GM21526 (cell line): ENCODE data around the gene ROR2.

Experiments
- ATAC-seq: cut with Tn5 transposase; IDR thresholded peaks from one replicate; pipeline ENCODE4 v1.9.1; 2021; ENCODE audit warnings: moderate library complexity; ENCODE audit not compliant: unreplicated experiment, low FRiP score

ROR2 gene

GRCh38 chr9:91732187-91733005, 217.6 kb downstream of the ROR2 start:
- ATAC-seq, result no peak

GRCh38 chr9:91730806-91731205, 219.2 kb downstream of the ROR2 start:
- no peak for ATAC-seq

DNA sequence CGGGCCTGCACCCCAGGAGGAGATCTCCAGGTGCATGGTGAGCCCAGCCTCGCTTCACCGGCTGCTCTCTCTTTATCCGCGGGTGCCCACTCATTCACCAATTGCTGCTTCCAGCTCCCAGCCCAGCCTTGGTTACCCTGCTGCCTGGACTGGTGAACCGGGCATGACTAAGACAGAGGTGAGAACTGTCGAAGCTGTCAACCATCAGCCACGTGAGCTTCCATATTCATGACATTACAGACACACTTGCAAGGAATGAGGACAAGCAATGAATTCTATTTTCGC, 220.5 kb downstream of the ROR2 start:
- no peak for ATAC-seq

DNA sequence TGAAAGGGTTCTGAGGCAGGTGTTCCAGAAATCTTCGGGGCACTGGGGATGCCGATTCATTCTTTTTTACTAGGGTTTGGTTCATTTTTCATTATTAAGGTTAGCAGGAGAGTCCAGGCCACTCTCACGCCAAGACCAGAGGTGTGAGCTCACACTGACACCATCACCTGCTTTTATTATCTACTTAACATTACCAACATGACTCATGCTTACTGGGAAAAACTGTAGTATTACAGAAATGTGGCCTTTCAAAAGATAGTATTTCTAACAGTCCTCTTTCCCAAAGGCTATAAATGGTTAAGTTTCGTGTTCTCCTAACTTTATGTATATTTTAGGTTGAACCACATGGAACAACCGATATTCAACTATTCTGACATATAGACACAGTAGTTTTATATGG, 222.1 kb downstream of the ROR2 start:
- no peak for ATAC-seq

DNA sequence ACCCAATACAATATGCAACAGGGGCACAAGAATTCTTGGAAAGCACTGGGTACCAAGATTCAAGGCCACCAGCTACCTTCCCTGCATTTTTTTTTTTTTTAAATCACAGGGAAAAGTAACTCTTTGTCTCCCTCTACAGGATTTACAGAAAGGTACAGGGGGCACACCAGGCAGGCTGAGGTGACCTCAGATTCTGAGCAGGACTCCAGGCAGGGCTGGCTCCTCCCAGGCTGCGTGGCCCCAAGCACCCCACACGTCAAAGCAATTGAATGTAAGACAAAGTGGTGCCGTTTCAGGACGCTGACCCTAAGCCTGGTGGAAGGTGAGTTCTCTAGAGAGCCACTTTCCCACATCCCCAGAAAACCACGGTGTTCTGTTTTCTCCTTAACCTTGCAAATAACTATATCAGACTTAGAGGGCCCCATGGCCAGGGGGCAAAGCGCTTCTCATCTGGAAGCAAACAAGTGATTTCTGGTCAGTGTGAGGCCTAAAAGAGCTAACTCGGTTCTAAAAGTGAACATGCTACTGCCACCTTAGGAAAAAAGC, 222.6 kb downstream of the ROR2 start:
- no peak for ATAC-seq

- no peak for ATAC-seq
These were observed 223.5 kb downstream of the ROR2 start for GRCh38 chr9:91726406-91727100.

GRCh38 chr9:91725651-91726050, 224.4 kb downstream of the ROR2 start:
- ATAC-seq, result no peak

DNA sequence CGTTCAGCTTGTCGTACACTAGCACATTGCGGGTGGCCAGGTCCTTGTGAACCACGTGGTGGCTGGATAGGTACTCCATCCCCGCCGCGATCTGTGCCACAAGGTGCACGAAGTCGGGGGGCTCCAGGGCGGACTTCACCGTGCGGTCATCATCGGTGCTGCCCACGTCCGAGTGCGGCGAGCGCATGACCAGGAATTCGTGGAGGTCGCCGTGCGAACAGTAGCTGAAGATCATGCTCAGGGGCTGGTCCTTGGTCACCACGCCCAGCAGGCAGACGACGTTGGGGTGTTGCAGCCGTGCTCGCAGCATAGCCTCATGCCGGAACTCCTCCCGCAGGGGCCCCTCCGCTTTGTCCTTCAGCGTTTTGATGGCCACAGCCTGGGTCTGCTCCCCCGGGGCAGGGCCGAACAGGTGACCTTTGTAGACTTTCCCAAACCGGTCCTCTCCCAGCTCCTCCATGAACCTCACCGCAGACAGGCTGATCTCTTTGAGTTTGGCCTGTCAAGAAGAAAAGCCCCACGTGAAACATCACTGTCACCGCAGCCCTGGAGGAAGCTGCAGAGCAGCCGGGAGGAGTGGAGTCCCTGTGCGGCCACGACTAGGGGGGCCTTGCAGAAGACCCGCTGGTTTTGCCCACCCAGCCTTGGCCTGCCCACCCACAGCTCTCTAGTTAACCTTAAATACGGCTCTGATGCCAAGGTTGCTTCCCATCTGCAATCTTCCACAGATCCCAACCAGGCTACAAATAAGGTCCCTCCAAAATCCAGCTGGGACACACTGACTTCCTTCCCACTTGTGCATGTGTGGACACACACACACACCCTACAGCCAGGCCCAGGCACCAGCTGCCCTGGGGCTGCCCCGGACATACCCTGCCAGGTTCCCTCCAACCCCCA, 225.2 kb downstream of the ROR2 start:
- ATAC-seq, result no peak

DNA sequence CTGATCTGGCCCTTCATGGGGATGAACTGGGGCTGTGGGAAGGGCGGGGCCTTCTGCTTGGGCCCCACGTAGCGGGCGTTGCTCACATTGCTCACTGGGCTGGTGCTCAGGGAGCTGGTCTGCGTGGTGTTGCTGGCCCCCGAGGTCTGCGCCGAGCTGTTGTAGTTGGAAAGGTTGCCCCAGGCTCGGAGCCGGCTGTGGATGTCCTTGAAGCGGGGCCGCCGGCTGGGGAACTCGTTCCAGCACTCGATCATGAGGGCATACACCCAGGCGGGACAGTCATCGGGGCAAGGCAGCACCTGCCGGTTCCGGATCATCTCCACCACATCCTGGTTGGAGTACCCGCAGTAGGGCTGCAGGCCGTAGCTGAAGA, 226.0 kb downstream of the ROR2 start:
- no peak for ATAC-seq

GRCh38 chr9:91723420-91724067, 226.5 kb downstream of the ROR2 start:
- no peak for ATAC-seq

DNA sequence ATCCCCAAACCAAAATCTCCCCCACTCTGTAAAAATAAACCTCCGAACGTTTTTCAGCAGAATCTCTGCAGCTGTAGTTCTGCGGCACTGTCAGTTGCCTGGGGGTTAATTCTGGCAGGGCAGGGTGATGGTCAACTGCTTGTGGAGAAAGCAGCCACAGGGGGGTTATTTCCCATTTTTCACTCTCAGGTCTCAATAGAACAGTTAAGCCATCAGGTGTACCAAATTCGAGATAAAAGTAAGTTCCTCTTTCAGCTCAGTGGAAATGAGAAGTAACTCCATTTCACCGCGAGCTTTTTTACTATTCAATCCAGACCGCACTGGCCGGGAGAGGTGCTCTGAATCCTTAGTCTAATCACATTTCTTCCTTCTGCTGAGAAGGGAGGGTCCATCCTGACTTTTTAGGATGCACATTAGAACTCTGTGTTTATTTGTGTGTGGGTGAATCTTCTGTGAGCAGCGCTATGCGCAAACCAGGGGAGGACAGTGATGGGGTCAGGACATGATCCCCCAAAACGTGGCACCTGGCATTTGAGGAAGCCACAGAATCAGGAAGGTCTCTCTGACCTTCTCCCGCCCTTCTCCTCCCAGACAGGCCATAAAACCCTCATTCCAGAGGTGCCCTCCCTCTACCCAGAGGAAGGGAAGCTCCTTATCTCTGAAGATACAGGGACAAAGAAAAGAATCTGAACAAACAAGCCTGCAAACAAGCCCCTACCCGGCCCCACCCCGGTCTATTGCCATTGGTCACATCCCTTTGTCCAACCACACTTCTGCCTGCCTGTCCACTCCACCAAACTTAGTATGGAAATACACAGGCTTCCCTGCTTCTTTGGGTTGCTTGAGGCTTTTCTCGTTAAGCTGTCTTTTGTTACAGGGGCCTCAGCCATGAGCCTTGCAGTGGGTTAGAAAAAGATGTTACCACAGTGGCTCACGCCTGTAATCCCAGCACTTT, 229.0 kb downstream of the ROR2 start:
- ATAC-seq, result no peak

GRCh38 chr9:91720313-91720712, 229.7 kb downstream of the ROR2 start:
- no peak for ATAC-seq

- no peak for ATAC-seq
These were observed 232.0 kb downstream of the ROR2 start for GRCh38 chr9:91718071-91718470.

DNA sequence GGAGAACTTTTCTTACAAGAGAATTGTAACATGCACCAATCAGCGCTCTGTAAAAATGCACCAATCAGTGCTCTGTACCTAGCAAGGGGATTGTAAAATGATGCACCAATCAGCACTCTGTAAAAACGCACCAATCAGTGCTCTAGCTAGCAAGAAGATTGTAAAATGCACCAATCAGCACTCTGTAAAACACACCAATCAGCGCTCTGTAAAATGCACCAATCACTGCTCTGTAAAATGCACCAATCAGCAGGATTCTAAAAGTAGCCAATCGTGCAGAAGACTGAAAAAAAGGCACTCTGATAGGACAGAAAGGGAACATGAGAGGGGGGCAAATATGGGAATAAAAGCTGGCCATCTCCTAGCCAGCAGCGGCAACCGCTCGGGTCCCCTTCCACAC, 233.2 kb downstream of the ROR2 start:
- ATAC-seq, result no peak

- no peak for ATAC-seq
These were observed 233.8 kb downstream of the ROR2 start for GRCh38 chr9:91716239-91716638.

DNA sequence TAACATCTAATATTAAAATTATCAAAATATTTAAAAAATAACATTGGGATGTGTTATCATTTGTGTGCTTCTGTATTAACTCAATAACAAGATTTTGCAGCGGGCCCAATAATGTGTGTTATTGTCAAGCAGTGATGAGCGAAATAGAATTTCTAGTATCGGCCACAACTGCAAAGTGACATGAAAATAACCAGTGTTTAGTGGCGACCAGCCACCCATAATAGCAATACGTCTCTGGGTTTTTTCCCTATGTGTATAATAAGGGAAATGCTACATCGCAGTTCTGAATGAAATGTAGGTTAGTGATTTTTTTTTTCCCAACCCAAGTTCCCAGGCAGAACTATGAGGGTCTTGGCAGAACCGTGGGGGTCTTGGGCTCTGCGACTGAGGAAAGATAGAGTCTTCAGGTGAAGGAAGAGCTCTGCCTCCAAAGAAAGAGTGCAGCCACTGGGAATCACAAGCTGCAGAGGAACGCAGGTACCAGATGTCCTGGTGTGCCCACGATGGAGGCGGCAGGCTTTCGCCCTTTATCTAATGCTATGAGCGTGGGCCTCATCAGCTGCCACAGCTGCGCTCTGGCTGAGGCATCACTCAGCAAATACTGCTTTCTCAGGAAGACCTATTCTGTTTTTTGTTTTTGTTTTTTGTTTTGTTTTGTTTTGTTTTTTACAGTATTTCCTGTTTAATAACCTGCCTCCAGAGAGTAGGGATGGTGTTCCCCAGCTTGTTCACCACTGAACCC, 235.0 kb downstream of the ROR2 start:
- ATAC-seq, result no peak

GRCh38 chr9:91714020-91714806, 235.8 kb downstream of the ROR2 start:
- ATAC-seq, result no peak

- ATAC-seq, result no peak
These were observed 237.2 kb downstream of the ROR2 start for GRCh38 chr9:91712811-91713210.
